CD4-positive, alpha-beta T cell treated with Interleukin-4 for 4 hours (primary cell): ENCODE measurements around the gene GCNT4.
"Not testable (repeated sequence)": the region's sequence is repeated elsewhere in the genome, so short reads cannot be mapped to it uniquely, and the experiment has no call there.

Source experiments
- DNase-seq: peaks from one replicate; pipeline ENCODE4 v3.0.0-alpha.2; 2020

Gene GCNT4

GRCh38 chr5:75052192-75053053 lies at the start of gene GCNT4:
GCNT4 (minus strand) TSS chr5:75052558; CDS start chr5:75030037, 22,521 bp downstream.
- DNase-seq = peak; percentile 25

GRCh38 chr5:75095956-75096355 lies 43.6 kb upstream of the GCNT4 start:
- DNase-seq = not testable (repeated sequence)

GRCh38 chr5:75091597-75091996 lies 39.2 kb upstream of the GCNT4 start:
- no peak for DNase-seq

GRCh38 chr5:75089662-75090061 lies 37.3 kb upstream of the GCNT4 start:
- DNase-seq = no peak

- no peak for DNase-seq
Observed at GRCh38 chr5:75089137-75089536, 36.8 kb upstream of the GCNT4 start.

- DNase-seq = no peak
Observed at GRCh38 chr5:75088648-75089047, 36.3 kb upstream of the GCNT4 start.

- DNase-seq = no peak
Observed at GRCh38 chr5:75081510-75081909, 29.2 kb upstream of the GCNT4 start.

GRCh38 chr5:75079346-75079745 lies 27.0 kb upstream of the GCNT4 start:
- not testable (repeated sequence) for DNase-seq

- DNase-seq = peak; percentile 64
Observed at GRCh38 chr5:75078027-75078426, 25.7 kb upstream of the GCNT4 start.

- DNase-seq = no peak
Observed at GRCh38 chr5:75072061-75072460, 19.7 kb upstream of the GCNT4 start.

- no peak for DNase-seq
Observed at GRCh38 chr5:75071100-75071499, 18.7 kb upstream of the GCNT4 start.

- no peak for DNase-seq
Observed at GRCh38 chr5:75067434-75067833, 15.1 kb upstream of the GCNT4 start.

- DNase-seq = no peak
Observed at GRCh38 chr5:75062925-75063531, 10.7 kb upstream of the GCNT4 start.

- peak; percentile 72 for DNase-seq
Observed at GRCh38 chr5:75059912-75060545, 7.7 kb upstream of the GCNT4 start.

GRCh38 chr5:75058986-75059535 lies 6.7 kb upstream of the GCNT4 start:
- no peak for DNase-seq

- peak; percentile 74 for DNase-seq
Observed at GRCh38 chr5:75057561-75057960, 5.2 kb upstream of the GCNT4 start.

- no peak for DNase-seq
Observed at GRCh38 chr5:75055727-75056144, 3.4 kb upstream of the GCNT4 start.

- DNase-seq = no peak
Observed at GRCh38 chr5:75054134-75054930, 2.0 kb upstream of the GCNT4 start.

GRCh38 chr5:75053304-75054133 lies 1.2 kb upstream of the GCNT4 start:
- DNase-seq = peak; percentile 64

GRCh38 chr5:75053054-75053303 lies 621 bp upstream of the GCNT4 start:
- no peak for DNase-seq

- peak; percentile 54 for DNase-seq
Observed at GRCh38 chr5:75051217-75051751, 1.1 kb downstream of the GCNT4 start.

- no peak for DNase-seq
Observed at GRCh38 chr5:75050415-75050814, 1.9 kb downstream of the GCNT4 start.
